ENCODE results near the gene KCNN3.

Gene KCNN3

GRCh38 chr1:154840269-154841176, 29.6 kb downstream of the KCNN3 start:
- DNase-seq (ENCODE audit: low read depth) = no peak

DNA sequence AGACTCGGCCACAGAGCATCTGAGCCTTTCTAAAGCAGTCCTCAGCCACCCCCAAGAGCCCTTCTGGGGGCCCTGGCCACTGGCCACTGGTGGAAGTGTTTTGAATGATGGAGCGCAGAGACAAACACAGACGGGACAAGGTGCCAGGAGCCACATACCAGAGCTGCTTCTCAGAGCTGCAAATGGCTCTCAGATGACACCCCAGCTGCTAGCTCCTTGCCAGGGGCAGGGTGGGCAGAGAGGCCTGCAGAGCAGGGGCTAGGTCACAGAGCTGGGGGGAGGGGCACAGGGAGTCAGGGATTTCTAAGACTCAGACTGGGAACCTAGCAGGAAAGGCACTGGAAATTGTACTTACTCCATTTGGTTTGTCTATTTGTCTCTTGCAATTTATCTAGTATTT, 30.4 kb downstream of the KCNN3 start:
- DNase-seq (ENCODE audit: low read depth) = no peak

DNA sequence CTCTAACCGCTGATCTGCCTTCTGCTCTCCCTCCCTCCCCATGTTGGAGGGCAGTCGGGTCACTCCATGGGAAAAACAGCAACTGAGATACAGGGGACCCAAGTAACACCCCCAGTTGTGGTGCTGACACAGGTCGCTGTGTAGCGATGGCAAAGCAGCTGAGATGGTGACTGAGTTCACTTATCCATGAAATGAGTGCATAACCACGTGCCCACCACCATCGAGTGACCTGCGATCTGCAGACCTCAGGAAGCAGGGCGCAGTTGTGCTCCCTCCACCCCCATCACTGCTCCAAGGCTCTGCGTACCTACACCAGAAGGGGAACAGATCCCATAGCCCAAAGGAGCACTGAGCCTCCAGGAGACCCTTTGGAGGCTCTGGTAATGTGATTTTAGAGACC, 31.1 kb downstream of the KCNN3 start:
- no peak for DNase-seq (ENCODE audit: low read depth)

- no peak for DNase-seq (ENCODE audit: low read depth)
Measured at GRCh38 chr1:154838461-154838860, 31.6 kb downstream of the KCNN3 start.

- DNase-seq (ENCODE audit: low read depth) = no peak
Measured at GRCh38 chr1:154837672-154838171, 32.4 kb downstream of the KCNN3 start.

DNA sequence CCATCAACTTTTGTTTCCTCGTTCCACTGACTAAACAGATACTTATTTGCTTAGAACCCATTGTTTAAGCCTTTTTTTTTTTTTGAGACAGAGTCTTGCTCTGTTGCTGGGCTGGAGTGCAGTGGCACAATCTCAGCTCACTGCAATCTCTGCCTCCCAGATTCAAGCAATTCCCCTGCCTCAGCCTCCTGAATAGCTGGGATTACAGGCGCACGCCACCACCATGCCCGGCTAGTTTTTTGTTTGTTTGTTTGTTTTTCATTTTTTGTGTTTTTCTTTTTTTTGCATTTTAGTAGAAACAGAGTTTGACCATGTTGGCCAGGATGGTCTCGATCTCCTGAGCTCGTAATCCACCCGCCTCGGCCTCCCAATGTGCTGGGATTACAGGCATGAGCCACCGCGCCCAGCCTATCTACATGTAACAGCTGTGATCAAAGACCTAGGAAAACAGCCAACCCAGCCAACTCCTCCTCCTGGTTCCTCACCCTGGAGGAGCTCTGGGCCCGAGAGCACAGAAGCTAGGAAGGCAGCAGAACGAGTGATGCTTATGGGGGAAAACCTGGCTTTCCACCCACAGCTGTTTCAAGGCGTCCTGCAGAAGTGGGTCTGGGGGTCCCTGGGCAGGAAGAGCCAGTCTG, 32.9 kb downstream of the KCNN3 start:
- DNase-seq (ENCODE audit: low read depth) = no peak

DNA sequence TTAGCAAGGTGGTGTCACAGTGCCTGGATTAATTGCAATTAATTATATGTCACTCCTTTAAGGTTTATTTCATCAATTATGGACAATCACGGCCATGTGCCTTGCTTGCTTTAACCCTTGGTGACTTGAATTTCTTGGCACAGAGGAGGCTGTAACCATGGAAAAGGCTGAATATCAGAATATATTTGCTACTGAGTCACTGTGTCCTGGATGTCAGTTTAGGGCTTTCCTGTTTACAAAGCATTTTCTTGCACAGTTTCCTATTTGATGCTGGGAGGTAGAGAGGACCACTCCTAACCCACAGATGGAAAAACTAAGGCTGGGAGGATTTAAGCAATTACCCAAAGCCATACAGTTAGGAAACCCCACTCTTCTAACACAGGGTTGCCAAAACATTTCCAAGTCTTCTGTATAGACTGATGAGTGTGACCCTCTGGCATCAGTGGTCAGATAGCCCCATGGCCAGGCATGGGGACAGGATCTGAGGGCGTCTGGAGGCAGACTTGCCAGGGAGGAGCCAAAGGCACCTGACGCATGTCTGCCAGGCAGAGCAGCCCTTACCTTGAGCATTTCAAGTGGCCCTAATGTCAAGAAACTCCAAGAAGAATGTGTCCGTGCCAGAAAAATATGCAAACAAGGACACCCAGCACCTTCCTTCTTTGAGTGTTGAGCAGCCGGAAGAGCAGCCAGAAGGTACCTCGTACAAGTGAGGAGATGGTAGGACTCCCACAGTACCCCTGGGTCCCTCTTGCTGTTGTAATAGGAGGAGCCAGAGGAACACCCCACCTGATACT, 34.4 kb downstream of the KCNN3 start:
- no peak for DNase-seq (ENCODE audit: low read depth)

DNA sequence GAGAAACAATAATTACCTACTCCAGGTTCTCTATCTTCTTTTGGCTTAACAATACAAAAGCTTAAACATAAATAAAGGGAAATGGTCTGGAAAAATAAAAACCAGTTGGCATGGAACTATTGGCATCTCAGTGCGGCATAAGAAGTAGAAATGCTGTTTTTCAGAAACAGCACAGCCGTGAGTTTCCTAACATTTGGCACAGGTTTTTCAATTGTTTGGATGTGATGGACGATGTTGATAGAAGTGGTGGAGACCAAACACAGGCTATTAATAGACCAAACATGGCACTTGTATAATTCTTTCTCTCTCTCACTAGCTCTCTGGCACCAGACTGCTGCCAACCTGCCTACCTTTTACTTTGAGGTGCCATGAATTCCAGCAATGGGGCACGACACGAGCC, 36.2 kb downstream of the KCNN3 start:
- no peak for DNase-seq (ENCODE audit: low read depth)

GRCh38 chr1:154833209-154833608, 36.9 kb downstream of the KCNN3 start:
- DNase-seq (ENCODE audit: low read depth) = no peak

DNA sequence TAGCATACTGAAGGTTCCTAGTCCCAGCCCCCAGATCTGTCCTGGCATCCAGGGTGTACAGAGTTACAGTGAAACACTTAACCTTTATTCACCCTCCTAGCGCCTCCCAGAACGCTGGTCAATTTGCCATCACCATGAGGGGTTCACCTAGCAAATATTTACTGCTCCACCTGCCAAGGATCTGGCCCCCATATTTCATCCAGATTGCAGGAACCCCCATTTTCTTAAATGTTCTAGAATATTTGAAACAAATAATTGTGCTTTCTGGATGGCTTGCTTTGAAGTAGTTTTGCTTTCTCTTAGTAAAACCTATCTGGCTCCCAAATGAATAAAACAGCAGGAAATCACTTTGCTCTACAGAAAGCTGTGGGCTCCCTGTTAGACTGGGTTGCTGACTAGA, 37.7 kb downstream of the KCNN3 start:
- DNase-seq (ENCODE audit: low read depth) = no peak

DNA sequence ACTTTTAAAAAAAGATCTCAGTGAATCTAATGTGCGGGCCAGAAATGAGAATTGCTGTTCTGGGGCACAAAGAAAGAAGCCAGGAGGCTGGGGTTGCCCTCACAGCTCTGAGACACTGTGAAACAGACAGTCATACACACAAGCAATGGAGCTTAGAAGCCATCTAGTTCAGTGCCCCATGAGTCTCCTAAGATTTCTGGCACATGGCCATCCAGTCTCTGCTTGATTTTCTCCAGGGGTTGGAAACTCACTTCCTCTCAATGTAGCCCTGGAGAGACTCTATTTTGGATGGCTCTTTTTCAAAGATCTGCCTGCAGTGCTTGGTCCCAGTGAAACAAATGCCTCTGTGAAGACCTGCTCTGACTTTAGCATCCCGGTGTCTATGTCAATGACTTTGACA, 38.6 kb downstream of the KCNN3 start:
- DNase-seq (ENCODE audit: low read depth) = no peak

DNA sequence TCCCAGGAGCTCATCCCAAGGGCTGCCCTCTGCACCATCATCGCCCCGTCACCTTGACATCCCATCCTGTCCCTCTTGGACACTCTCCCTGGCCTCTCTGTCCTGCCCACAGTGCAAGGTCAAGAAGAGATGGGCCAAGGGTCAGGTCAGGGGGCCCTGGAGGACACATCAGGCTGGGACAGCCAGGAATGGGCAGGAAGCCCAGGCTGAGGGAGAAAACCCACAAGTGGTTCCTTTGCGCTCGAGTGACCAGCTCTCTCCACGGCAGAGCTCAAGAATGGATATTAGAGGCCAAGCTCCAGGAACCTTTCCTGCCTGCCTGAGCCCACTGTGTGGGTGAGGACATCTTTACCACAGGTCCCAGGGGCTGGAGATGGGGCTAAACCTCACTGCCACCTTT, 41.0 kb downstream of the KCNN3 start:
- DNase-seq (ENCODE audit: low read depth) = no peak

DNA sequence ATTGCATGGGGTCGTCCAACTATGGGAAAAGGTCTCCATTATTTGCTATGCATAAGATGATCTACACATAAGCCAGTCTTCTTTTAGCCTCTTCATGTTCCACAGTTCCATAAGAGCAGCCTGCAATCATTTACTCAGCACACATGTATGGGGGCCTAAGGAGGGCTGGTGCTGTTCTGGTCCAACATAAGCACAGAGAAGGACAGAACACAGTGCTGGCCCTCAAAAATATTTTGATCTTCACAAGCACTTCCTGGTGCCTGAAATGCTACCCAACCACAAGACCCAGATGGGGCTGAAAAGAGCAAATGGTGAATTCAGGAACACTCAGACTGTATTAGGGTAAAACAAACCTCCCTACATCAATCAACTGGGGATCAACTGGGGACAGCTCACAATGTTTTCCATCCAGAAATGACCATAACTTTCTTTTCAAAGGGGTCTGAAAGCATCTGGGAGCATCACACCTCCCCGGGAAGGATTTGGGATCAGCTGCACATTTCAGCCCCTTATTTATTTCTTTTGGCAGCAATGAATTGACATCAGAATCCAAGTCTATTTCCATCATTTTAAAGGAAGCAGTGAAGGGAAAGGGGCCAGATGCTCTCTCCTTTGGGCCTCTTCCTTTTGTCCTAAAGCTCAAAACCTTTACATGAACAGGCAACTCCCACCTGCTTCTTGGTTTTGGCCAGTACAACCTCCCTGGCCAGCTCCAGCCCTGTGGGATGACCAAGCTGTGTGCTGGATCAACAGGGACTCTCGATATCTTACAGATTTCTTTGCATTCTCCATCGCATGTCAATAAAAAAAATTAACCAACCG, 45.7 kb downstream of the KCNN3 start:
- DNase-seq (ENCODE audit: low read depth) = no peak

DNA sequence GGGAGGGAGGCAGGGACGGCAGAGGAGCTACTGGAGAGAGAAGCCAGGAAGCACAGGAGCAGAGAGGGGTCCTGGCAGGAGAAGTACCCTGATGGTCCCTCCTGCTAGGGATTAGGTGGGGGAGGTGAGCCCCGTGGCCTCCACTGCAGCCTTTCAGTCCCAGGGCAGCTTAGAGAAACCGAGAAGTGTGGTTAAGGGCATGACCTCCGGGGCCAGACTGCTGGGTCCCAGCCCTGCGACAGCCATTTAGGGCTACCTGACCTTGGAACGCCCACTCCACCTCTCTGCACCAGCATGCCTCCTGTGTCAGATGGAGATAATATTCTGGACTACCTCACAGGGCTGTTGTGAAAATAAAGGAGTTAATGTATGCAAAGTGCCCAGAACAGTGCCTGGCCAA, 47.4 kb downstream of the KCNN3 start:
- DNase-seq (ENCODE audit: low read depth) = no peak

GRCh38 chr1:154822233-154822632, 47.8 kb downstream of the KCNN3 start:
- DNase-seq (ENCODE audit: low read depth) = no peak

DNA sequence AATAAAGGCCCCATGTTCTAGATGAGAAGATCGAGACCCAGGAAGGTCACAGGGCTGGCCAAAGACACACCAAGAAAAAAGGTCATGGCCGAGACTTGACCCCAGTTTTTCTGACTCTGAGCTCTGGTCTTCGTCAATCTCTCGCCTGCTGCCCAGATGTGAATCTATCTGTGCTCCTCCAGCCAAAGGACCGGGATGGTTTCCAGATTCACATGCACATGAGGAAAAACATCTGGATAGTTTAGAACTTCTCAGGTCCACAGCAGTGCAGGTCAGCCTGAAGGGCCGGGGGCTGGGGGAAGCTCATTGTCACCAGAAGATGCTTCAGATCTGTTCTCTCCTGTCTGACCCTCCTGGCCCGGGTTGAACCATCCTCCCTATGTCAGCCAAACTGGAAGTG, 49.0 kb downstream of the KCNN3 start:
- no peak for DNase-seq (ENCODE audit: low read depth)

- DNase-seq (ENCODE audit: low read depth) = no peak
Measured at GRCh38 chr1:154820646-154821045, 49.4 kb downstream of the KCNN3 start.

GRCh38 chr1:154819628-154820590, 50.2 kb downstream of the KCNN3 start:
- no peak for DNase-seq (ENCODE audit: low read depth)

GRCh38 chr1:154818911-154819310, 51.2 kb downstream of the KCNN3 start:
- no peak for DNase-seq (ENCODE audit: low read depth)

DNA sequence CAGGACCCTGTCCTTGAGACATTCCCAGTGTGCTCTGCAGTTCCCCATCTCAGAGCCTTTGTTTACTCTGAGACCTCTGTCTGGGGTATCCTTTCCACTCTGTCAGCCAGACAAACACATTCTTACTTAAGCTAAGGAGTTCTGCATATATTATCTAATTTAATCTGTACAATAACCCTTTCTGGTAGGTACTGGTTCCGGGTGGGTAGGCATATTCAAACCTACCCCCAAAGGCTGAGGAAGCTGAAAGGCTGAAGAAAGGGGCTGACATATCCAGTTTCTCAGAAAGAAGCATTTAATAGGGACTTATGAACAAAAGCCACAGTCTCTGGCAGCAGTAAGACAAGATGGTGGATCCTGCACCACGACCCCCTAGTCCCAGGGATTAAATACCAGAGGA, 53.1 kb downstream of the KCNN3 start:
- no peak for DNase-seq (ENCODE audit: low read depth)

DNA sequence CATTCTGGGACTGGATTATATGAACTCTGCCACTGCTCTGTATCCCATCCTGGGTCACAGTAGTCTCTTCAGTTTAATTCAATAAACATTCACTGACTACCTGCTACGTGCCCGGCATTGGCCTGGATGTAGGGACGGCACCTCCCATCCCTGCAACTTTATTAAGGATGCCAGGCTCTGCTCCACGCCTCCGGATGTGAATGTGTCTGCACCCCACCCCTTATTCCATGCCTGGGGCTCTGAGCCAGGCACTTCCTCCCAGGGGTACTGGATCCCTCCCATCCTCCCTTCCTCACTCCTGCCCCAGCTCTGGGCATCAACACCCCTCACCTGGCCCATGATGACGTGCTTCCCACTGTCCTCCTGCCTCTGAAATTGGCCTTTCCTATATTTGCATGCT, 53.7 kb downstream of the KCNN3 start:
- DNase-seq (ENCODE audit: low read depth) = no peak

All from non-pigmented ciliary epithelial cell (primary cell).